CD8-positive, alpha-beta memory T cell (primary cell): ENCODE data around the gene NR3C1. TPM values are rescaled to one million over a fixed set of nuclear protein-coding genes. Genes with fewer than 3 reads are reported as not detected.
A peak's percentile ranks its signal among the peaks of the same experiment; 100 is the strongest.

Experiments
- CTCF ChIA-PET: fragments of 350-600 bp; sonication (Branson Sonifier 250); formaldehyde crosslinking; loops from one replicate; lab custom pipeline; 2021; ENCODE audit warnings: antibody characterized with exemption; lab: Charles Lee
- POLR2A ChIA-PET: fragments of 350-600 bp; sonication (Branson Sonifier 250); formaldehyde crosslinking; loops from one replicate; lab custom pipeline; 2021; ENCODE audit warnings: antibody characterized with exemption; lab: Charles Lee
- DNase-seq, 5 donors: peaks; one replicate each; pipeline versions ENCODE4 v3.0.0 to v3.0.0-alpha.2; 2020 to 2022; ENCODE audit warnings: mixed read lengths in 1 of 5
- H3K27ac ChIP-seq: one replicate; pipeline ENCODE4 v1.7.0; 2013; ENCODE audit warnings: low read depth, mild to moderate bottlenecking, low read length, moderate library complexity
- H3K27me3 ChIP-seq: 2 replicates; pipeline ENCODE4 v1.7.0; 2013; ENCODE audit warnings: low read length, mild to moderate bottlenecking; ENCODE audit not compliant: insufficient read depth, poor library complexity, severe bottlenecking
- H3K36me3 ChIP-seq: 2 replicates; pipeline ENCODE4 v1.7.0; 2013; ENCODE audit warnings: mild to moderate bottlenecking, low read length, moderate library complexity; ENCODE audit not compliant: insufficient read depth
- H3K4me1 ChIP-seq: 2 replicates; pipeline ENCODE4 v1.7.0; 2013; ENCODE audit warnings: mild to moderate bottlenecking, low read length, moderate library complexity; ENCODE audit not compliant: insufficient read depth
- H3K4me3 ChIP-seq: 2 replicates; pipeline ENCODE4 v1.7.0; 2013; ENCODE audit warnings: mild to moderate bottlenecking, low read length
- H3K9me3 ChIP-seq: 2 replicates; pipeline ENCODE4 v1.7.0; 2013; ENCODE audit warnings: mild to moderate bottlenecking, low read length
- H3K27ac Mint-ChIP-seq, 8 donors: one replicate each; pipeline ENCODE4 v1.8.0; 2020 to 2021; ENCODE audit warnings: mixed read lengths in 8 of 8, mild to moderate bottlenecking in 6 of 8, inconsistent platforms in 3 of 8, moderate library complexity in 3 of 8
- H3K27me3 Mint-ChIP-seq, 2 donors: one replicate each; pipeline ENCODE4 v1.8.0; 2020 to 2021; ENCODE audit warnings: mixed read lengths in 2 of 2, mild to moderate bottlenecking in 1 of 2, moderate library complexity in 1 of 2
- H3K36me3 Mint-ChIP-seq, 3 donors: one replicate each; pipeline ENCODE4 v1.8.0; 2020 to 2021; ENCODE audit warnings: mixed read lengths in 3 of 3, inconsistent platforms in 1 of 3, mild to moderate bottlenecking in 1 of 3
- H3K4me1 Mint-ChIP-seq, 3 donors: one replicate each; pipeline ENCODE4 v1.8.0; 2020 to 2021; ENCODE audit warnings: mixed read lengths in 3 of 3, inconsistent platforms in 1 of 3, mild to moderate bottlenecking in 1 of 3
- H3K4me3 Mint-ChIP-seq, 7 donors: one replicate each; pipeline ENCODE4 v1.8.0; 2020 to 2021; ENCODE audit warnings: mixed read lengths in 7 of 7, mild to moderate bottlenecking in 6 of 7, moderate library complexity in 4 of 7, inconsistent platforms in 2 of 7
- H3K9me3 Mint-ChIP-seq, 5 donors: one replicate each; pipeline ENCODE4 v1.8.0; 2020 to 2022; ENCODE audit warnings: mixed read lengths in 5 of 5, mild to moderate bottlenecking in 3 of 5, moderate library complexity in 2 of 5, inconsistent platforms in 1 of 5
- polyA plus RNA-seq: library from polyadenylated mRNA; unstranded; fragments of 300-500 nt; fragmentation: Illumina TruSeq; gene quantifications from one replicate; pipeline ENCODE4 v1.2.3, GENCODE V29; 2021
- total RNA-seq, 2 experiments: library from RNA; stranded (reverse); gene quantifications; one replicate each; pipeline ENCODE4 v1.2.3, GENCODE V29; 2021

NR3C1 gene
- total and polyA plus RNA-seq, 3 experiments from 2014 or later, result 65.3 to 85.5 (median 66.5) TPM

GRCh38 chr5:143236682-143237081 is 166.8 kb downstream of the NR3C1 start:
- H3K36me3 ChIP-seq, result no peaks in the 10 kb centered on the region
- no peaks in the 10 kb centered on the region for H3K9me3 ChIP-seq
- DNase-seq, result no peak
- Mint-ChIP-seq H3K27me3 (no peaks in the 10 kb centered on the region), H3K4me1 (no peaks in the 10 kb centered on the region), H3K9me3 (no peaks in the 10 kb centered on the region), H3K36me3 (peaks cover 0 to 5% (median 0%) of the 10 kb centered on the region in 3 donors), H3K27ac (no peak overlapping the region), H3K4me3 (no peak overlapping the region)
- no peak overlapping the region for H3K27ac ChIP-seq
- H3K4me3 ChIP-seq, result no peak overlapping the region
- ChIA-PET CTCF (no interaction called here), POLR2A (no interaction called here)
- no peaks in the 10 kb centered on the region for H3K4me1 ChIP-seq
- H3K27me3 ChIP-seq, result no peaks in the 10 kb centered on the region

GRCh38 chr5:143235423-143235822 is 168.1 kb downstream of the NR3C1 start:
- Mint-ChIP-seq H3K4me1 (peaks cover 8 to 10% (median 9%) of the 10 kb centered on the region in 3 donors), H3K27me3 (no peaks in the 10 kb centered on the region), H3K4me3 (no peak overlapping the region), H3K36me3 (peaks cover 0 to 5% (median 0%) of the 10 kb centered on the region in 3 donors), H3K27ac (peak overlapping the region in 2 of 8 donors; percentile 42 to 81), H3K9me3 (no peaks in the 10 kb centered on the region)
- POLR2A ChIA-PET, result no interaction called here
- no peaks in the 10 kb centered on the region for H3K9me3 ChIP-seq
- CTCF ChIA-PET, result no interaction called here
- H3K4me3 ChIP-seq, result no peak overlapping the region
- H3K27ac ChIP-seq, result no peak overlapping the region
- no peak for DNase-seq
- no peaks in the 10 kb centered on the region for H3K27me3 ChIP-seq
- H3K36me3 ChIP-seq, result no peaks in the 10 kb centered on the region
- H3K4me1 ChIP-seq, result peaks cover 4% of the 10 kb centered on the region

GRCh38 chr5:143234162-143234842 is 169.2 kb downstream of the NR3C1 start:
- peaks cover 19 to 21% (median 20%) of the 10 kb centered on the region in 3 donors for H3K4me1 Mint-ChIP-seq
- H3K4me3 Mint-ChIP-seq, result no peak overlapping the region
- H3K27ac Mint-ChIP-seq, result no peak overlapping the region
- ChIA-PET POLR2A (no interaction called here), CTCF (no interaction called here)
- H3K27me3 Mint-ChIP-seq, result no peaks in the 10 kb centered on the region
- H3K27ac ChIP-seq, result no peak overlapping the region
- H3K9me3 Mint-ChIP-seq, result no peaks in the 10 kb centered on the region
- H3K36me3 Mint-ChIP-seq, result peaks cover 0 to 5% (median 0%) of the 10 kb centered on the region in 3 donors
- no peaks in the 10 kb centered on the region for H3K27me3 ChIP-seq
- no peak overlapping the region for H3K4me3 ChIP-seq
- H3K9me3 ChIP-seq, result no peaks in the 10 kb centered on the region
- no peak for DNase-seq
- no peaks in the 10 kb centered on the region for H3K36me3 ChIP-seq
- H3K4me1 ChIP-seq, result peaks cover 15% of the 10 kb centered on the region

GRCh38 chr5:143233031-143233430 is 170.5 kb downstream of the NR3C1 start:
- H3K4me1 ChIP-seq, result peaks cover 24% of the 10 kb centered on the region
- Mint-ChIP-seq H3K9me3 (no peaks in the 10 kb centered on the region), H3K4me3 (no peak overlapping the region), H3K27ac (peak overlapping the region in 1 of 8 donors; percentile 68), H3K27me3 (no peaks in the 10 kb centered on the region), H3K4me1 (peaks cover 30 to 34% (median 32%) of the 10 kb centered on the region in 3 donors), H3K36me3 (peaks cover 0 to 5% (median 0%) of the 10 kb centered on the region in 3 donors)
- H3K27ac ChIP-seq, result no peak overlapping the region
- no peaks in the 10 kb centered on the region for H3K9me3 ChIP-seq
- ChIA-PET CTCF (no interaction called here), POLR2A (no interaction called here)
- H3K36me3 ChIP-seq, result no peaks in the 10 kb centered on the region
- no peak overlapping the region for H3K4me3 ChIP-seq
- no peaks in the 10 kb centered on the region for H3K27me3 ChIP-seq
- DNase-seq, result no peak

- Mint-ChIP-seq H3K4me3 (no peak overlapping the region), H3K4me1 (peaks cover 34 to 41% (median 40%) of the 10 kb centered on the region in 3 donors), H3K36me3 (peaks cover 0 to 5% (median 0%) of the 10 kb centered on the region in 3 donors), H3K9me3 (no peaks in the 10 kb centered on the region), H3K27ac (peak overlapping the region in 2 of 8 donors; percentile 59 to 76), H3K27me3 (no peaks in the 10 kb centered on the region)
- H3K4me1 ChIP-seq, result peaks cover 24% of the 10 kb centered on the region
- CTCF ChIA-PET, result interaction anchor here (0.8 to 1.6 kb wide), 2 partner anchors 10 to 18 kb away, joined by 3 to 4 read pairs; no protein-coding TSS in a partner anchor
- H3K27ac ChIP-seq, result no peak overlapping the region
- no peak overlapping the region for H3K4me3 ChIP-seq
- no peaks in the 10 kb centered on the region for H3K27me3 ChIP-seq
- H3K9me3 ChIP-seq, result no peaks in the 10 kb centered on the region
- DNase-seq, result no peak
- POLR2A ChIA-PET, result interaction anchor here (0.7 kb wide), 1 partner anchor 359 kb away, joined by 3 read pairs; no protein-coding TSS in a partner anchor
- no peaks in the 10 kb centered on the region for H3K36me3 ChIP-seq
Measured at GRCh38 chr5:143231973-143232812, 171.3 kb downstream of the NR3C1 start.

GRCh38 chr5:143231416-143231815 is 172.1 kb downstream of the NR3C1 start:
- peaks cover 34 to 47% (median 40%) of the 10 kb centered on the region in 3 donors for H3K4me1 Mint-ChIP-seq
- H3K27ac ChIP-seq, result no peak overlapping the region
- H3K27me3 Mint-ChIP-seq, result no peaks in the 10 kb centered on the region
- H3K9me3 ChIP-seq, result no peaks in the 10 kb centered on the region
- H3K36me3 Mint-ChIP-seq, result peaks cover 0 to 2% (median 0%) of the 10 kb centered on the region in 3 donors
- peak overlapping the region in 4 of 8 donors; percentile 65 to 93 (median 76) for H3K27ac Mint-ChIP-seq
- H3K36me3 ChIP-seq, result no peaks in the 10 kb centered on the region
- no peaks in the 10 kb centered on the region for H3K9me3 Mint-ChIP-seq
- no peak overlapping the region for H3K4me3 ChIP-seq
- no peak for DNase-seq
- peaks cover 24% of the 10 kb centered on the region for H3K4me1 ChIP-seq
- no peak overlapping the region for H3K4me3 Mint-ChIP-seq
- H3K27me3 ChIP-seq, result no peaks in the 10 kb centered on the region
- ChIA-PET POLR2A (no interaction called here), CTCF (interaction anchor here (0.8 to 1.6 kb wide), 2 partner anchors 9 to 18 kb away, joined by 3 to 4 read pairs; no protein-coding TSS in a partner anchor)

GRCh38 chr5:143230676-143230996 is 172.8 kb downstream of the NR3C1 start:
- Histone ChIP-seq H3K27ac (no peak overlapping the region), H3K4me3 (no peak overlapping the region)

More at GRCh38 chr5:143230676-143230996, 172.8 kb downstream of the NR3C1 start:
- H3K9me3 ChIP-seq, result no peaks in the 10 kb centered on the region
- no peaks in the 10 kb centered on the region for H3K36me3 ChIP-seq
- H3K4me1 Mint-ChIP-seq, result peaks cover 35 to 50% (median 40%) of the 10 kb centered on the region in 3 donors
- H3K4me1 ChIP-seq, result peaks cover 24% of the 10 kb centered on the region
- peak overlapping the region in 5 of 7 donors; percentile 76 to 89 (median 83) for H3K4me3 Mint-ChIP-seq
- peak overlapping the region in 7 of 8 donors; percentile 50 to 98 (median 93) for H3K27ac Mint-ChIP-seq
- H3K9me3 Mint-ChIP-seq, result no peaks in the 10 kb centered on the region
- POLR2A ChIA-PET, result interaction anchor here (2.3 kb wide), 1 partner anchor 174 kb away, joined by 11 read pairs; the partner anchor contains the start of gene NR3C1
- no peaks in the 10 kb centered on the region for H3K27me3 ChIP-seq
- H3K27me3 Mint-ChIP-seq, result no peaks in the 10 kb centered on the region
- CTCF ChIA-PET, result interaction anchor here (1.6 kb wide), 1 partner anchor 8 kb away, joined by 4 read pairs; no protein-coding TSS in a partner anchor
- no peak for DNase-seq
- peaks cover 0 to 2% (median 0%) of the 10 kb centered on the region in 3 donors for H3K36me3 Mint-ChIP-seq
